Astrocyte (in vitro differentiated cells and primary cell): ENCODE results near the gene MLXIPL.

Experiments used
- CTCF ChIP-seq: IDR thresholded peaks from 2 replicates; pipeline ENCODE4 v1.5.1; 2011; ENCODE audit warnings: low read depth, mild to moderate bottlenecking, inconsistent platforms, low read length, moderate library complexity; ENCODE audit not compliant: insufficient read depth
- EZH2 ChIP-seq: IDR thresholded peaks from 2 replicates; pipeline ENCODE4 v1.6.1; 2012; ENCODE audit warnings: mild to moderate bottlenecking, low read length, inconsistent platforms; ENCODE audit not compliant: insufficient read depth

GRCh38 chr7:73649576-73649975 lies 25.3 kb upstream of the MLXIPL start:
- TF ChIP-seq CTCF (no peak), EZH2 (no peak)
